Activated naive CD8-positive, alpha-beta T cell (primary cell): ENCODE data around the gene FRMD1.

ENCODE experiments used
- H3K27ac Mint-ChIP-seq: one replicate; pipeline ENCODE4 v1.8.0; 2021; ENCODE audit warnings: mixed read lengths
- H3K27me3 Mint-ChIP-seq: one replicate; pipeline ENCODE4 v1.8.0; 2021; ENCODE audit warnings: mixed read lengths
- H3K36me3 Mint-ChIP-seq: one replicate; pipeline ENCODE4 v1.8.0; 2021; ENCODE audit warnings: mixed read lengths
- H3K4me1 Mint-ChIP-seq: one replicate; pipeline ENCODE4 v1.8.0; 2021; ENCODE audit warnings: low read depth, mixed read lengths
- H3K4me3 Mint-ChIP-seq: one replicate; pipeline ENCODE4 v1.8.0; 2021; ENCODE audit warnings: mild to moderate bottlenecking, mixed read lengths
- H3K9me3 Mint-ChIP-seq: one replicate; pipeline ENCODE4 v1.8.0; 2021; ENCODE audit warnings: low read depth, mixed read lengths

FRMD1 gene

GRCh38 chr6:168050881-168051586 lies 28.0 kb downstream of the FRMD1 start:
- Mint-ChIP-seq H3K9me3 (no peaks in the 10 kb centered on the region), H3K4me1 (no peaks in the 10 kb centered on the region), H3K36me3 (no peaks in the 10 kb centered on the region), H3K27me3 (no peaks in the 10 kb centered on the region), H3K27ac (no peak overlapping the region), H3K4me3 (no peak overlapping the region)

GRCh38 chr6:168050225-168050880 lies 28.7 kb downstream of the FRMD1 start:
- Mint-ChIP-seq H3K36me3 (no peaks in the 10 kb centered on the region), H3K9me3 (no peaks in the 10 kb centered on the region), H3K4me1 (no peaks in the 10 kb centered on the region), H3K4me3 (no peak overlapping the region), H3K27me3 (no peaks in the 10 kb centered on the region), H3K27ac (no peak overlapping the region)

GRCh38 chr6:168049706-168050224 lies 29.2 kb downstream of the FRMD1 start:
- H3K36me3 Mint-ChIP-seq = no peaks in the 10 kb centered on the region
- H3K4me3 Mint-ChIP-seq = no peak overlapping the region
- H3K9me3 Mint-ChIP-seq = no peaks in the 10 kb centered on the region
- H3K27me3 Mint-ChIP-seq = no peaks in the 10 kb centered on the region
- H3K27ac Mint-ChIP-seq = no peak overlapping the region
- H3K4me1 Mint-ChIP-seq = no peaks in the 10 kb centered on the region

- no peaks in the 10 kb centered on the region for H3K4me1 Mint-ChIP-seq
- H3K27ac Mint-ChIP-seq = no peak overlapping the region
- H3K36me3 Mint-ChIP-seq = no peaks in the 10 kb centered on the region
- no peak overlapping the region for H3K4me3 Mint-ChIP-seq
- H3K9me3 Mint-ChIP-seq = no peaks in the 10 kb centered on the region
- no peaks in the 10 kb centered on the region for H3K27me3 Mint-ChIP-seq
These were observed 29.7 kb downstream of the FRMD1 start for GRCh38 chr6:168049277-168049676.

- Mint-ChIP-seq H3K9me3 (no peaks in the 10 kb centered on the region), H3K27me3 (no peaks in the 10 kb centered on the region), H3K4me3 (no peak overlapping the region), H3K36me3 (no peaks in the 10 kb centered on the region), H3K4me1 (no peaks in the 10 kb centered on the region), H3K27ac (no peak overlapping the region)
These were observed 30.3 kb downstream of the FRMD1 start for GRCh38 chr6:168048724-168049025.

- Mint-ChIP-seq H3K9me3 (no peaks in the 10 kb centered on the region), H3K36me3 (no peaks in the 10 kb centered on the region), H3K27ac (no peak overlapping the region), H3K4me3 (no peak overlapping the region), H3K27me3 (no peaks in the 10 kb centered on the region), H3K4me1 (no peaks in the 10 kb centered on the region)
These were observed 30.9 kb downstream of the FRMD1 start for GRCh38 chr6:168047841-168048723.

- H3K9me3 Mint-ChIP-seq = no peaks in the 10 kb centered on the region
- H3K4me1 Mint-ChIP-seq = no peaks in the 10 kb centered on the region
- H3K36me3 Mint-ChIP-seq = no peaks in the 10 kb centered on the region
- no peaks in the 10 kb centered on the region for H3K27me3 Mint-ChIP-seq
- H3K4me3 Mint-ChIP-seq = no peak overlapping the region
- no peak overlapping the region for H3K27ac Mint-ChIP-seq
These were observed 32.3 kb downstream of the FRMD1 start for GRCh38 chr6:168046696-168047095.

GRCh38 chr6:168045706-168046620 lies 33.0 kb downstream of the FRMD1 start:
- Mint-ChIP-seq H3K36me3 (no peaks in the 10 kb centered on the region), H3K4me1 (no peaks in the 10 kb centered on the region), H3K27ac (no peak overlapping the region), H3K27me3 (no peaks in the 10 kb centered on the region), H3K4me3 (no peak overlapping the region), H3K9me3 (peaks cover 3% of the 10 kb centered on the region)

- Mint-ChIP-seq H3K9me3 (peaks cover 3% of the 10 kb centered on the region), H3K27ac (no peak overlapping the region), H3K27me3 (no peaks in the 10 kb centered on the region), H3K4me1 (no peaks in the 10 kb centered on the region), H3K4me3 (no peak overlapping the region), H3K36me3 (no peaks in the 10 kb centered on the region)
These were observed 33.8 kb downstream of the FRMD1 start for GRCh38 chr6:168045141-168045691.

- H3K36me3 Mint-ChIP-seq = no peaks in the 10 kb centered on the region
- H3K27ac Mint-ChIP-seq = no peak overlapping the region
- H3K27me3 Mint-ChIP-seq = no peaks in the 10 kb centered on the region
- no peak overlapping the region for H3K4me3 Mint-ChIP-seq
- H3K4me1 Mint-ChIP-seq = no peaks in the 10 kb centered on the region
- H3K9me3 Mint-ChIP-seq = peaks cover 3% of the 10 kb centered on the region
These were observed 34.4 kb downstream of the FRMD1 start for GRCh38 chr6:168044521-168045130.

GRCh38 chr6:168043848-168044415 lies 35.1 kb downstream of the FRMD1 start:
- Mint-ChIP-seq H3K27me3 (peaks cover 2% of the 10 kb centered on the region), H3K4me1 (no peaks in the 10 kb centered on the region), H3K9me3 (peaks cover 3% of the 10 kb centered on the region), H3K36me3 (no peaks in the 10 kb centered on the region), H3K27ac (no peak overlapping the region), H3K4me3 (no peak overlapping the region)

GRCh38 chr6:168043193-168043847 lies 35.7 kb downstream of the FRMD1 start:
- H3K36me3 Mint-ChIP-seq = peaks cover 1% of the 10 kb centered on the region
- no peak overlapping the region for H3K27ac Mint-ChIP-seq
- H3K9me3 Mint-ChIP-seq = peaks cover 3% of the 10 kb centered on the region
- no peaks in the 10 kb centered on the region for H3K4me1 Mint-ChIP-seq
- H3K4me3 Mint-ChIP-seq = no peak overlapping the region
- peaks cover 2% of the 10 kb centered on the region for H3K27me3 Mint-ChIP-seq
